ENCODE results near the gene TNFAIP8. TPM values are rescaled to one million over a fixed set of nuclear protein-coding genes. Genes with fewer than 3 reads are reported as not detected.

TNFAIP8 gene
- total and polyA plus RNA-seq, 9 of the 15 experiments (the other 6 are each of a cell fraction or from before 2014, with no cell fraction given) = 29.9 to 52.2 (median 44.8) TPM

DNA sequence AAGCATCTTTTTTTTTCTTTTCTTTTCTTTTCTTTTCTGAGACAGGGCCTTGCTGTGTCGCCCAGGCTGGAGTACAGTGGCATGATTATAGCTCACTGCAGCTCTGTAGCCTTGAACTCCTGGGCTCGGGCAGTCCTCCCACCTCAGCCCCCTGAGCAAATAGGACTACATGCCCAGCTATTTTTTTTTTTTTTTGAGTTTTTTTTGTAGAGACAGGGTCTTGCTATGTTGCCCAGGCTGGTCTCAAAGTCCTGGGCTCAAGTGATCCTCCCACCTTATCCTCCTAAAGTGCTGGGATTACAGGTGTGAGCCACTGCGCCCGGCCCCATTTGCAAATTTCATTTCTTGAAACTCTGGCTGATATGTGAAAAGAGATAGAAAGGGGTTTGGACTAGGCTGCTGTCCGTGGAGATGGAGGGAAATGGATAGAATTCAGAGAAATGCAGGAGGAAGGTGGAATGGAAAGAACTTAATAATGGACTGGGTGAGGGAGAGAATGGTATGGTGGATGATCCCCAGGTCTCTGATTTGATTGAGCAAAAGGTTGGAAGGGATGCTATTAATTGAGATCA lies 32.9 kb downstream of the TNFAIP8 start (continued):
- TF ChIP-seq, protein P1, sequence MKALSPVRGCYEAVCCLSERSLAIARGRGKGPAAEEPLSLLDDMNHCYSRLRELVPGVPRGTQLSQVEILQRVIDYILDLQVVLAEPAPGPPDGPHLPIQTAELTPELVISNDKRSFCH (CRISPR knock-in tag; IDR thresholded peaks at IDR 0.05) = no peak
- TF ChIP-seq, protein P1 (tag; IDR thresholded peaks at IDR 0.05) = no peak
- TF ChIP-seq CBFA2T2 (conservative IDR thresholded peaks at IDR 0.05) (no peak), POLR2AphosphoS2 (IDR thresholded peaks at IDR 0.05; ENCODE audit: low read length) (no peak)

DNA sequence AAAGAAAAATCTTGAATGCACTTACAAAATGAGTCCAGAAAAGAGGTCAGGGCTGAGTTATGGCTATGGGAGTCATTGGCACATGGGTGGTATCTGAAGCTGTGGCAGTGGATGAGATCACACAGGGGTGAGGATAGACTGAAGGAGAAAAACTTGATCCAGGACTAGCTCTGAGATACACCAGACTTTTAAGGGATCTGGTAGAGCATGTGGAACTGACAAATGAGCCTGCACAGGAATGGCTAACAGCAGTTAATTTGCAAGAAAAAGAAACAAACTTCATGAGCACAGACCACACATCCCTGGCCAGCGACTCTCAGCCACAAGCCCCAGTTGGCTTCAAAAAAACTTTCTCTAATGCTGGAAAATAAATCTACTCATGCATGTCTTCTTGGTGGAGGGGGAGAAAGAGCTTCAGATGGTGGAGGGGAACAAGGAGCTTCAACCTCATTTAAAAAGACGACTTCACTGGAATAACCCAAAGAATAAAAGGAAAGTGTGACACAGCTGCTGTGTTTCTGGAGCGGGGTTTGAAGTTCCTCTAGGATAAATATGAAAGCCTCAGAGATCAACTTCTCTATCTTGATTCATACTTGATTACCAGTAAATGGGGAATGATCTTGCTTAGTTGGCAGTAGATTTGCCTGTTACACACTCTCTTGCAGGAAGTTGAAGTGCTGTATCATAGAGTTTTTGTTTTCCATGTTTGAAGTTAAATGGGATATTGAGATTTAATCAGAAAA lies 33.6 kb downstream of the TNFAIP8 start:
- no TSS peak for BruUV-seq (replicated peaks)
- intact Hi-C loops (cut with micrococcal nuclease) (no loop called here), in situ Hi-C loops (cut with MboI) (no loop called here)
- Histone ChIP-seq H4K20me1 (replicated peaks; ENCODE audit: control insufficient read depth, insufficient read depth, low read length) (no peaks in the 10 kb centered on the region), H3K79me2 (ENCODE audit: control insufficient read depth, insufficient read depth, low read length) (peaks cover 25% of the 10 kb centered on the region), H3K9me3 (replicated peaks; ENCODE audit: control insufficient read depth, insufficient read depth, low read depth, low read length) (no peaks in the 10 kb centered on the region), H3K9ac (ENCODE audit: insufficient read depth in 1 of 2, low read depth in 2 of 2, low read length in 2 of 2) (no peak overlapping the region), H3K4me3 (no peak overlapping the region), H3K4me2 (ENCODE audit: insufficient read depth, low read length) (no peak overlapping the region), H3K27ac (ENCODE audit: extremely low read depth, low read depth, low read length) (no peak overlapping the region), H3K27me3 (ENCODE audit: control insufficient read depth in 2 of 2, insufficient read depth in 2 of 2, low read length in 2 of 2) (no peaks in the 10 kb centered on the region), H3K9me1 (ENCODE audit: control insufficient read depth, insufficient read depth, low read length) (no peaks in the 10 kb centered on the region), H2AFZ (ENCODE audit: low read depth, low read length) (no peak overlapping the region), H3K36me3 (ENCODE audit: control insufficient read depth, insufficient read depth, low read length) (peaks cover 17% of the 10 kb centered on the region), H3K4me1 (replicated peaks in 1 of 2; ENCODE audit: control insufficient read depth in 2 of 2, insufficient read depth in 2 of 2, low read length in 2 of 2) (peaks cover 0 to 19% of the 10 kb centered on the region in 2 experiments; a peak in 4 of 5 replicates)
- DNase-seq (ENCODE audit: extremely low read depth in 1 of 4, low spot score in 3 of 4) (no peak), ATAC-seq (no peak), FAIRE-seq (no peak)
- TF ChIP-seq, protein P2, sequence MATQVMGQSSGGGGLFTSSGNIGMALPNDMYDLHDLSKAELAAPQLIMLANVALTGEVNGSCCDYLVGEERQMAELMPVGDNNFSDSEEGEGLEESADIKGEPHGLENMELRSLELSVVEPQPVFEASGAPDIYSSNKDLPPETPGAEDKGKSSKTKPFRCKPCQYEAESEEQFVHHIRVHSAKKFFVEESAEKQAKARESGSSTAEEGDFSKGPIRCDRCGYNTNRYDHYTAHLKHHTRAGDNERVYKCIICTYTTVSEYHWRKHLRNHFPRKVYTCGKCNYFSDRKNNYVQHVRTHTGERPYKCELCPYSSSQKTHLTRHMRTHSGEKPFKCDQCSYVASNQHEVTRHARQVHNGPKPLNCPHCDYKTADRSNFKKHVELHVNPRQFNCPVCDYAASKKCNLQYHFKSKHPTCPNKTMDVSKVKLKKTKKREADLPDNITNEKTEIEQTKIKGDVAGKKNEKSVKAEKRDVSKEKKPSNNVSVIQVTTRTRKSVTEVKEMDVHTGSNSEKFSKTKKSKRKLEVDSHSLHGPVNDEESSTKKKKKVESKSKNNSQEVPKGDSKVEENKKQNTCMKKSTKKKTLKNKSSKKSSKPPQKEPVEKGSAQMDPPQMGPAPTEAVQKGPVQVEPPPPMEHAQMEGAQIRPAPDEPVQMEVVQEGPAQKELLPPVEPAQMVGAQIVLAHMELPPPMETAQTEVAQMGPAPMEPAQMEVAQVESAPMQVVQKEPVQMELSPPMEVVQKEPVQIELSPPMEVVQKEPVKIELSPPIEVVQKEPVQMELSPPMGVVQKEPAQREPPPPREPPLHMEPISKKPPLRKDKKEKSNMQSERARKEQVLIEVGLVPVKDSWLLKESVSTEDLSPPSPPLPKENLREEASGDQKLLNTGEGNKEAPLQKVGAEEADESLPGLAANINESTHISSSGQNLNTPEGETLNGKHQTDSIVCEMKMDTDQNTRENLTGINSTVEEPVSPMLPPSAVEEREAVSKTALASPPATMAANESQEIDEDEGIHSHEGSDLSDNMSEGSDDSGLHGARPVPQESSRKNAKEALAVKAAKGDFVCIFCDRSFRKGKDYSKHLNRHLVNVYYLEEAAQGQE (IDR thresholded peaks at IDR 0.05; ENCODE audit: borderline replicate concordance) = no peak
- TF ChIP-seq, protein P2 (CRISPR knock-in tag; IDR thresholded peaks at IDR 0.05; ENCODE audit: low read depth) = no peak
- TF ChIP-seq ERF (CRISPR knock-in tag; IDR thresholded peaks at IDR 0.05) (no peak), MXD1 (CRISPR knock-in tag; IDR thresholded peaks at IDR 0.05; ENCODE audit: borderline replicate concordance, poor library complexity, severe bottlenecking) (no peak), SNIP1 (IDR thresholded peaks at IDR 0.05; ENCODE audit: low read depth) (no peak)
- ChIA-PET CTCF (ENCODE audit: low intra/inter-chr PET ratio) (no interaction called here), POLR2A (interaction anchor here (1.5 kb wide), 1 partner anchor 10 kb away, joined by 5 read pairs; no protein-coding TSS in a partner anchor)
- 49% methylated on average over 3 of the region's 3 CpGs for WGBS (ENCODE audit: insufficient coverage, low coverage, missing lambda C conversion rate)
